Endothelial cell of umbilical vein (primary cell): ENCODE data around the gene KANSL1.

ENCODE experiments used
- MYC ChIP-seq: IDR thresholded peaks from one replicate; pipeline ENCODE4 v1.6.1; 2011; ENCODE audit warnings: mild to moderate bottlenecking, low read depth, low read length
- POLR2A ChIP-seq: IDR thresholded peaks from 2 replicates; pipeline ENCODE4 v1.6.1; 2012; ENCODE audit warnings: low read depth, mild to moderate bottlenecking, control low read depth, low read length
- POLR2AphosphoS5 ChIP-seq: IDR thresholded peaks from 2 replicates; pipeline ENCODE4 v1.6.1; 2012; ENCODE audit warnings: low read depth, mild to moderate bottlenecking, control low read depth, low read length, moderate library complexity; ENCODE audit not compliant: insufficient read depth

- no peak for TF ChIP-seq POLR2AphosphoS5
- TF ChIP-seq MYC = no peak
- no peak for TF ChIP-seq POLR2A
Observed at GRCh38 chr17:46060461-46060860, 132.8 kb downstream of the KANSL1 start.
